Fibroblast of skin of right quadriceps (primary cell): ENCODE measurements around the gene TECPR1.

Experiments used
- DNase-seq: peaks from one replicate; pipeline ENCODE4 v3.0.0-alpha.2; 2013

TECPR1 gene

GRCh38 chr7:98210513-98211220 is 41.4 kb downstream of the TECPR1 start:
- no peak for DNase-seq

GRCh38 chr7:98209166-98209920 is 42.7 kb downstream of the TECPR1 start:
- DNase-seq, result no peak

GRCh38 chr7:98206451-98207330 is 45.3 kb downstream of the TECPR1 start:
- DNase-seq, result no peak

- DNase-seq, result no peak
These were observed 46.7 kb downstream of the TECPR1 start for GRCh38 chr7:98205162-98205845.

- no peak for DNase-seq
These were observed 47.4 kb downstream of the TECPR1 start for GRCh38 chr7:98204670-98205069.

GRCh38 chr7:98203964-98204605 is 47.9 kb downstream of the TECPR1 start:
- DNase-seq, result no peak

GRCh38 chr7:98203261-98203963 is 48.6 kb downstream of the TECPR1 start:
- no peak for DNase-seq

- DNase-seq, result no peak
These were observed 49.5 kb downstream of the TECPR1 start for GRCh38 chr7:98202367-98203195.

- DNase-seq, result no peak
These were observed 51.7 kb downstream of the TECPR1 start for GRCh38 chr7:98200364-98200763.

- no peak for DNase-seq
These were observed 52.9 kb downstream of the TECPR1 start for GRCh38 chr7:98199131-98199530.

- no peak for DNase-seq
These were observed 55.1 kb downstream of the TECPR1 start for GRCh38 chr7:98196706-98197605.

GRCh38 chr7:98194672-98195457 is 57.2 kb downstream of the TECPR1 start:
- no peak for DNase-seq

GRCh38 chr7:98194186-98194585 is 57.8 kb downstream of the TECPR1 start:
- DNase-seq, result no peak

- no peak for DNase-seq
These were observed 58.4 kb downstream of the TECPR1 start for GRCh38 chr7:98193474-98194180.

- DNase-seq, result no peak
These were observed 59.1 kb downstream of the TECPR1 start for GRCh38 chr7:98192781-98193457.

GRCh38 chr7:98191668-98192431 is 60.2 kb downstream of the TECPR1 start:
- no peak for DNase-seq

- DNase-seq, result no peak
These were observed 62.5 kb downstream of the TECPR1 start for GRCh38 chr7:98189559-98189958.
